HUES48 (cell line): Measurements from ENCODE around the gene CLCF1.

ENCODE experiments used
- H3K27ac ChIP-seq: one replicate; pipeline ENCODE4 v1.7.0; 2013; ENCODE audit warnings: low read depth, low read length, inconsistent platforms
- H3K27me3 ChIP-seq: 2 replicates; pipeline ENCODE4 v1.6.1; 2013; ENCODE audit warnings: mild to moderate bottlenecking, low read length; ENCODE audit not compliant: control insufficient read depth, insufficient read depth
- H3K36me3 ChIP-seq: 2 replicates; pipeline ENCODE4 v1.6.1; 2013; ENCODE audit warnings: low read length; ENCODE audit not compliant: control insufficient read depth, insufficient read depth
- H3K4me1 ChIP-seq: 2 replicates; pipeline ENCODE4 v1.6.1; 2013; ENCODE audit warnings: mild to moderate bottlenecking, low read length; ENCODE audit not compliant: control insufficient read depth, insufficient read depth
- H3K4me3 ChIP-seq: 2 replicates; pipeline ENCODE4 v1.5.1; 2013; ENCODE audit warnings: mild to moderate bottlenecking, low read depth, low read length
- H3K9ac ChIP-seq: 2 replicates; pipeline ENCODE4 v1.6.1; 2013; ENCODE audit warnings: mild to moderate bottlenecking, low read depth, low read length, moderate library complexity
- H3K9me3 ChIP-seq: 2 replicates; pipeline ENCODE4 v1.6.1; 2013; ENCODE audit warnings: low read length; ENCODE audit not compliant: control insufficient read depth, insufficient read depth

Gene CLCF1

GRCh38 chr11:67391304-67392182 lies 18.1 kb upstream of the CLCF1 start, which contains the start of gene RAD9A:
RAD9A (plus strand) TSS chr11:67391986; CDS start chr11:67392045, 59 bp downstream.
- H3K27ac ChIP-seq, result peak within 1 kb of the TSS; percentile 68
- H3K27me3 ChIP-seq, result no peaks in the 10 kb centered on the region
- peaks cover 24% of the 10 kb centered on the region for H3K36me3 ChIP-seq
- H3K4me1 ChIP-seq, result peaks cover 16% of the 10 kb centered on the region
- peak within 1 kb of the TSS; percentile 86 for H3K9ac ChIP-seq
- no peaks in the 10 kb centered on the region for H3K9me3 ChIP-seq
- peak within 1 kb of the TSS; percentile 88 for H3K4me3 ChIP-seq

- Histone ChIP-seq H3K4me1 (peaks cover 16% of the 10 kb centered on the region), H3K9ac (peak overlapping the region; percentile 86), H3K9me3 (no peaks in the 10 kb centered on the region), H3K4me3 (peak overlapping the region; percentile 88), H3K36me3 (peaks cover 20% of the 10 kb centered on the region), H3K27me3 (no peaks in the 10 kb centered on the region), H3K27ac (peak overlapping the region; percentile 68)
Observed at GRCh38 chr11:67390947-67391303, 17.5 kb upstream of the CLCF1 start.

- Histone ChIP-seq H3K27ac (no peak overlapping the region), H3K4me1 (peaks cover 16% of the 10 kb centered on the region), H3K9ac (no peak overlapping the region)
Observed at GRCh38 chr11:67389477-67389876, 16.1 kb upstream of the CLCF1 start.

DNA sequence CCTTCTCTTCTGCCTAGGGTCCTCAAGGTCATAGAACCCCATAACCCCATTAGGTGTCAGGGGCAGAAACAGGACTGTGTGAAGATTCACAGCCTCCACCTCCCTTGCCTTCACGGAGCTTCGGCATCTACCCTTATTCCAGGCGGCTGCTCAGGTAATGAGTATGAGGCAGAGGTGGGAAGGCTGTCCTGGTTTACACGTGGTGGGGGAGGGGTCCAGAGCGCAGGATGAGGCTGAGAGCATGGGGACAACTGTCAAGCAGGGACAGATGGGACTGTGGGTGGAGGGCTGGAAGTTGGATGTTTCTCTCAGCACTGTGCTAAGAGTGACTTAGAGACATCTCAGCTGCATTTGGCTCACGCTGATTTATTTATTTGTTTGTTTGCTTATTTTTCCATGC lies 14.1 kb upstream of the CLCF1 start:
- no peak overlapping the region for H3K27ac ChIP-seq
- peaks cover 14% of the 10 kb centered on the region for H3K4me1 ChIP-seq
- no peaks in the 10 kb centered on the region for H3K9me3 ChIP-seq
- H3K9ac ChIP-seq, result no peak overlapping the region
- H3K36me3 ChIP-seq, result no peaks in the 10 kb centered on the region
- H3K4me3 ChIP-seq, result no peak overlapping the region
- H3K27me3 ChIP-seq, result no peaks in the 10 kb centered on the region

More at GRCh38 chr11:67389477-67389876, 16.1 kb upstream of the CLCF1 start:
- Histone ChIP-seq H3K36me3 (peaks cover 10% of the 10 kb centered on the region), H3K27me3 (no peaks in the 10 kb centered on the region), H3K4me3 (no peak overlapping the region), H3K9me3 (no peaks in the 10 kb centered on the region)

DNA sequence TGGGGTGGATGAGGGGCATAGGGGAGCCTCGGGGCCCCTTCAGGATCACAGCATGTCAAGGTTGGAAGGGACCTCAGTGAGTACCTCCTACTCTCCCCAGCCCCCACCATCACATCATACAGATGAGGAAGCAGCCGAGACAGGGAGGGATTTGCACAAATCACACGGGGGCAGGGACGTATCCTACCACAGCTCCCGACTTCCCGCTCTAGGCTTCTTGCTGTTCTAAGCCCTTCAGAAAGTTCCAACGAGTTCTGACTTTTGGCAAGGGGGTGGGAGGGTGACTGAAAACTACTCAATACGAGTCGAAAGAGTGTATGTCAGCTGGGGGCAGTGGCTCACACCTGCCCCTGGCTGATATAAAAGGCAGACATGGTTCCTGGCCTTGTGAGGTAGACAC lies 13.7 kb upstream of the CLCF1 start:
- H3K9ac ChIP-seq, result no peak overlapping the region
- no peak overlapping the region for H3K4me3 ChIP-seq
- peaks cover 14% of the 10 kb centered on the region for H3K4me1 ChIP-seq
- H3K27ac ChIP-seq, result no peak overlapping the region
- no peaks in the 10 kb centered on the region for H3K27me3 ChIP-seq
- no peaks in the 10 kb centered on the region for H3K9me3 ChIP-seq
- H3K36me3 ChIP-seq, result no peaks in the 10 kb centered on the region

GRCh38 chr11:67384851-67385366 lies 11.5 kb upstream of the CLCF1 start:
- no peak overlapping the region for H3K9ac ChIP-seq
- H3K36me3 ChIP-seq, result no peaks in the 10 kb centered on the region
- no peak overlapping the region for H3K4me3 ChIP-seq

DNA sequence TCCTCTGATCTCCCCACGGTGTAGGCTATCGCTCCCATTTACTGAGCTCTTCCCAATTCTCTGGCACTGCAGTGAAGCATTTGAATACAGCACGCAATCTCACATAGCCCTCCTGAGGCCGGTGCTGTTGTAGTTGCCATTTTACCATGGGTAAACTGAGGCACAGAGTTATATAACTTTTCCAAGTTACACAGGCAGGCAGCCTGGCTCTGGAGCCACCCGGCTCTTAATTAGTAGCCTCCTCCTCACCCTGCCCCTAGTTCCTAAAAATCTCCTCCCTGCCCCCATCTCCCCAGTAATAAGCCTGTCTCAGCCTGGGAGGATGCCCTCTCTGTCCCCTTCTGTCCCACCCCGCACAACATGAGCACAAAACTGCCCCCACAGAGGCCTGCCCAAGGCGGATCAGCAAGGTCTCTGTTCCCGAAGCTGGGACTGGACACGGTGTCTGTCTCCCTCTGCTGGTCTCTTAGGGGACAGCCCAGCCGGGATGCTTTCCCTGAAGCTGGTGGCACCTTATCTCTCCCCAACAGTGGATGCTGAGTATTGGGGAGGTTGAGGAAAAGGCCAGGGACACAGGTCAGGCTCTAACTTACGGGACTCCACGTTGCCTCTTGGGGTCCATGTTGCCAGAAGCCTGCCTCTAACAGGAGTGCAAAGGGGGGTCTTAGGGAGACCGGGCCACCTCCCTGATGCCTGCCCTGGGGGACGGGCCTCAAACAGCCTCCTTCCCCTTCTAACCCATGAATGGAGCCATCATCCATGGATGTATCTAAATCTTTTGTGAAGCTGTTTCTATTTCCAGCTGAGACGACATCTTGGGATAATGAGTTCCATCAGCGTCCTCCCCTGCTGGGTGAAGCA lies 9.1 kb upstream of the CLCF1 start:
- Histone ChIP-seq H3K36me3 (no peaks in the 10 kb centered on the region), H3K9ac (no peak overlapping the region), H3K27ac (no peak overlapping the region), H3K27me3 (peaks cover 1% of the 10 kb centered on the region), H3K9me3 (no peaks in the 10 kb centered on the region), H3K4me3 (no peak overlapping the region), H3K4me1 (peaks cover 12% of the 10 kb centered on the region)

More at GRCh38 chr11:67384851-67385366, 11.5 kb upstream of the CLCF1 start:
- Histone ChIP-seq H3K4me1 (peaks cover 14% of the 10 kb centered on the region), H3K9me3 (no peaks in the 10 kb centered on the region), H3K27me3 (no peaks in the 10 kb centered on the region), H3K27ac (no peak overlapping the region)

GRCh38 chr11:67381244-67381972 lies 8.0 kb upstream of the CLCF1 start:
- H3K27me3 ChIP-seq, result peaks cover 12% of the 10 kb centered on the region
- H3K4me1 ChIP-seq, result peaks cover 6% of the 10 kb centered on the region
- no peaks in the 10 kb centered on the region for H3K36me3 ChIP-seq
- H3K9ac ChIP-seq, result no peak overlapping the region
- no peak overlapping the region for H3K27ac ChIP-seq
- H3K4me3 ChIP-seq, result no peak overlapping the region
- H3K9me3 ChIP-seq, result no peaks in the 10 kb centered on the region

- Histone ChIP-seq H3K9me3 (no peaks in the 10 kb centered on the region), H3K27me3 (peaks cover 31% of the 10 kb centered on the region), H3K4me3 (no peak overlapping the region), H3K27ac (no peak overlapping the region), H3K9ac (no peak overlapping the region), H3K4me1 (peaks cover 19% of the 10 kb centered on the region), H3K36me3 (no peaks in the 10 kb centered on the region)
Observed at GRCh38 chr11:67379061-67380058, 6.0 kb upstream of the CLCF1 start.
